Panc1 (cell line): ENCODE results near the gene KRT78. TPM values are rescaled to one million over a fixed set of nuclear protein-coding genes. Genes with fewer than 3 reads are reported as not detected.
A peak's percentile ranks its signal among the peaks of the same experiment; 100 is the strongest.

Experiments used
- ATAC-seq: fragments of 200-7000 bp; cut with Tn5 transposase; 2 replicates; pipeline ENCODE4 v1.9.1; 2020; ENCODE audit warnings: mild to moderate bottlenecking, moderate library complexity
- BruUV-seq: library from RNA; stranded (reverse); fragments of 400-500 nt; replicated peaks from 2 replicates; lab custom pipeline; 2021; lab: Mats Ljungman, UMichigan
- CTCF ChIA-PET: fragments of 300-600 bp; sonication (Branson Sonifier 250); formaldehyde crosslinking; loops from one replicate; lab custom pipeline; 2022; ENCODE audit warnings: antibody characterized with exemption; lab: Charles Lee
- POLR2A ChIA-PET: fragments of 300-600 bp; sonication (Branson Sonifier 250); formaldehyde crosslinking; loops from one replicate; lab custom pipeline; 2022; ENCODE audit warnings: antibody characterized with exemption; lab: Charles Lee
- DNase-seq: peaks from one replicate; pipeline ENCODE4 v3.0.0-alpha.2; 2010; ENCODE audit warnings: low read depth, low spot score
- H3K27ac ChIP-seq: 2 replicates; pipeline ENCODE4 v1.5.1; 2011; ENCODE audit warnings: mild to moderate bottlenecking, low read length, inconsistent platforms
- H3K27me3 ChIP-seq: fragments of 200-500 bp; sonication (Bioruptor generic); 2 replicates; pipeline ENCODE4 v1.6.0; 2014; ENCODE audit warnings: low read length, inconsistent platforms; ENCODE audit not compliant: control insufficient read depth, insufficient read depth
- H3K36me3 ChIP-seq: fragments of 200-500 bp; sonication (Bioruptor generic); 2 replicates; pipeline ENCODE4 v1.5.1; 2014; ENCODE audit warnings: inconsistent platforms, mild to moderate bottlenecking, low read length, moderate library complexity; ENCODE audit not compliant: control insufficient read depth, insufficient read depth
- H3K4me1 ChIP-seq: 2 replicates; pipeline ENCODE4 v1.5.1; 2011; ENCODE audit warnings: inconsistent platforms, mild to moderate bottlenecking, low read length, moderate library complexity; ENCODE audit not compliant: control insufficient read depth, insufficient read depth
- H3K4me3 ChIP-seq, 2 experiments: 2 replicates each; pipeline ENCODE4 v1.5.1; 2011 to 2012; ENCODE audit warnings: low read depth in 2 of 2, low read length in 2 of 2, mild to moderate bottlenecking in 2 of 2, inconsistent platforms in 1 of 2, moderate library complexity in 1 of 2
- H3K9me3 ChIP-seq: fragments of 200-500 bp; sonication (Bioruptor generic); 2 replicates; pipeline ENCODE4 v1.5.1; 2014; ENCODE audit warnings: low read depth, mild to moderate bottlenecking, inconsistent platforms, low read length, moderate library complexity; ENCODE audit not compliant: control insufficient read depth, insufficient read depth
- CTCF ChIP-seq: fragments of 450-650 bp; IDR thresholded peaks from 2 replicates; pipeline ENCODE4 v1.5.1; 2017; ENCODE audit warnings: mild to moderate bottlenecking
- POLR2AphosphoS5 ChIP-seq: IDR thresholded peaks from 2 replicates; pipeline ENCODE4 v1.6.1; 2012; ENCODE audit warnings: mild to moderate bottlenecking, low read depth, low read length, moderate library complexity
- REST ChIP-seq, 2 experiments: IDR thresholded peaks; 2 replicates each; pipeline ENCODE4 v1.6.1; 2011 to 2012; ENCODE audit warnings: low read depth in 2 of 2, control low read depth in 1 of 2, low read length in 1 of 2, mild to moderate bottlenecking in 1 of 2, moderate library complexity in 1 of 2; ENCODE audit not compliant: insufficient read depth in 1 of 2
- SIN3A ChIP-seq: IDR thresholded peaks from 2 replicates; pipeline ENCODE4 v1.6.1; 2012; ENCODE audit warnings: low read depth, mild to moderate bottlenecking, low read length, moderate library complexity, borderline replicate concordance; ENCODE audit not compliant: insufficient read depth
- TCF7L2 ChIP-seq: IDR thresholded peaks from 2 replicates; pipeline ENCODE4 v1.6.1; 2011; ENCODE audit warnings: mild to moderate bottlenecking, low read depth, low read length, inconsistent platforms
- in situ Hi-C: cut with HindIII; loops from 2 replicates; pipeline ENCODE4 v1.10.0; 2016; ENCODE audit warnings: low sequenced_read_pairs, low pct_unique_long_range_greater_than_20kb
- intact Hi-C: fragments of 100-400 bp; cut with micrococcal nuclease; formaldehyde crosslinking; loops from one replicate; pipeline ENCODE4 v1.10.0; 2022; ENCODE audit not compliant: unreplicated experiment
- total RNA-seq: library from RNA; stranded (reverse); gene quantifications from one replicate; pipeline ENCODE4 v1.2.1, GENCODE V29; 2021; ENCODE audit not compliant: unreplicated experiment

The KRT78 gene
- total RNA-seq, 1 experiment from 2014 or later = not detected

- H3K27ac ChIP-seq = peak overlapping the region; percentile 81
- ATAC-seq (no peak), DNase-seq (no peak)
- TF ChIP-seq SIN3A (no peak), POLR2AphosphoS5 (no peak), REST (IDR thresholded peaks at IDR 0.05; ENCODE audit: insufficient read depth in 1 of 2, low read depth in 2 of 2, low read length in 1 of 2) (no peak), CTCF (no peak), TCF7L2 (no peak)
- ChIA-PET POLR2A (no interaction called here), CTCF (interaction anchor here (1.7 to 1.8 kb wide), 2 partner anchors 9 to 495 kb away, joined by 5 to 6 read pairs; no protein-coding TSS in a partner anchor)
- intact Hi-C loops = loop anchor here (5.0 kb wide), 2 partner anchors 503 to 738 kb away; no protein-coding TSS in a partner anchor
- in situ Hi-C loops = loop anchor here (25.0 kb wide), 1 partner anchor 112 kb away; no protein-coding TSS in a partner anchor
- peak overlapping the region; percentile 54 to 72 for H3K4me3 ChIP-seq
- H3K4me1 ChIP-seq = peaks cover 39% of the 10 kb centered on the region
- no peaks in the 10 kb centered on the region for H3K9me3 ChIP-seq
- no peaks in the 10 kb centered on the region for H3K27me3 ChIP-seq
- BruUV-seq = no TSS peak
- no peaks in the 10 kb centered on the region for H3K36me3 ChIP-seq
These were observed 26.0 kb upstream of the KRT78 start for GRCh38 chr12:52874573-52875435.

GRCh38 chr12:52873832-52874572 is 25.2 kb upstream of the KRT78 start:
- no peaks in the 10 kb centered on the region for H3K36me3 ChIP-seq
- no peak for TF ChIP-seq SIN3A
- no peak for TF ChIP-seq TCF7L2
- no peak for TF ChIP-seq POLR2AphosphoS5
- TF ChIP-seq CTCF = no peak
- no peak for TF ChIP-seq REST (IDR thresholded peaks at IDR 0.05; ENCODE audit: insufficient read depth in 1 of 2, low read depth in 2 of 2, low read length in 1 of 2)
- CTCF ChIA-PET = interaction anchor here (0.9 to 1.8 kb wide), 3 partner anchors 8 to 736 kb away, joined by 3 to 6 read pairs (median 5); no protein-coding TSS in a partner anchor
- ATAC-seq (peak; percentile 77), DNase-seq (no peak)
- POLR2A ChIA-PET = interaction anchor here (0.6 kb wide), 1 partner anchor 121 kb away, joined by 8 read pairs; no protein-coding TSS in a partner anchor
- peaks cover 36% of the 10 kb centered on the region for H3K4me1 ChIP-seq
- H3K9me3 ChIP-seq = no peaks in the 10 kb centered on the region
- in situ Hi-C loops (no loop called here), intact Hi-C loops (loop anchor here (5.0 kb wide), 1 partner anchor 737 kb away; no protein-coding TSS in a partner anchor)
- no peaks in the 10 kb centered on the region for H3K27me3 ChIP-seq
- H3K4me3 ChIP-seq = peak overlapping the region; percentile 54 to 72
- peak overlapping the region; percentile 81 for H3K27ac ChIP-seq
- no TSS peak for BruUV-seq
